GM18498 (cell line): Measurements from ENCODE around the gene DCAF11.

Experiments used
- ATAC-seq: cut with Tn5 transposase; IDR thresholded peaks from one replicate; pipeline ENCODE4 v1.9.1; 2021; ENCODE audit warnings: mild to moderate bottlenecking, moderate library complexity; ENCODE audit not compliant: unreplicated experiment

Gene DCAF11

DNA sequence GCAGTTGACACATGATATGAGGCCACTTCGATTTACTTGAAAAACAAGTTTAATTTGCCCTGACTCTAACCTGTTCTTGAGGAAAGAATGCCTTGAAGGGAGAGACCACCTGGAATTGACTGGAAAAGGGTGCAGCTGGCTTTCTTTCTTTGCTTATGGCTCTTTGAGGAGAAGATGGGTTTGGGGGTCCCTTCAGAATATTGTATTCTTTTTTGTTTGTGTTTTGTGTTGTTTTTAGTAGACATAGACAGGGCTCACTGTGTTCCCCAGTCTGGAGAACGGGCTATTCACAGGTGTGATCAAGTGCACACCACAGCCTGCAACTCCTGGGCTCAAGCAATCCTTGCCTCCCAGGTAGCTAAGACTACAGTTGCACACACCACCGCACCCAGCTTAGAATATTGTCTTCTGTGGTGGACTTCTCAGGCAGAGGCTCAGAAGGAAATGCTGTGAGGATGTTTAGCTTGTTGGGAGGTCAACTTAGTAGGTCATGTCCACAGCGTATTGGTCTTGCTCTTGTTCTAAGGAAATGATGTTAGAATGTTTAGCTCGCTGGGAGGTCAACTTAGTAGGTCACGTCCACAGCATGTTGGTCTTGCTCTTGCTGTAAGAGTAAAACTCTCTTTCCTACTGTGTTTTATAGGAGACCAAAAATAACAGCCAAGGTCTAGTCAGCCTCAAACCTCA, 1.7 kb downstream of the DCAF11 start:
- no peak for ATAC-seq

- ATAC-seq: no peak
These were observed 2.6 kb downstream of the DCAF11 start for GRCh38 chr14:24117179-24117578.

DNA sequence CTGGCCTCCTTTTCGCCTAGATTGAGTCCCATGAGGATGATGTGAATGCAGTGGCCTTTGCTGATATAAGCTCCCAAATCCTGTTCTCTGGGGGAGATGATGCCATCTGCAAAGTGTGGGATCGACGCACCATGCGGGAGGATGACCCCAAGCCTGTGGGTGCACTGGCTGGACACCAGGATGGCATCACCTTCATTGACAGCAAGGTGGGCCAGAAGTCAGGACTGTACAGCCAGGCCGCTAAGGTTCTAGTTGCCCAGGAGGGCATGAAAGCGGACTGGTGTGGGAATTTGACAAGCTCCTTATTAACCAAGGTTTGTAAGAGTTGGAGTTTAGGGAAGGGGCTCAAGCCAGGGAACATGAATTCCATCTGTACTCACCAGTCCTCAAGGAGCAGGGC, 5.1 kb downstream of the DCAF11 start:
- ATAC-seq: no peak

DNA sequence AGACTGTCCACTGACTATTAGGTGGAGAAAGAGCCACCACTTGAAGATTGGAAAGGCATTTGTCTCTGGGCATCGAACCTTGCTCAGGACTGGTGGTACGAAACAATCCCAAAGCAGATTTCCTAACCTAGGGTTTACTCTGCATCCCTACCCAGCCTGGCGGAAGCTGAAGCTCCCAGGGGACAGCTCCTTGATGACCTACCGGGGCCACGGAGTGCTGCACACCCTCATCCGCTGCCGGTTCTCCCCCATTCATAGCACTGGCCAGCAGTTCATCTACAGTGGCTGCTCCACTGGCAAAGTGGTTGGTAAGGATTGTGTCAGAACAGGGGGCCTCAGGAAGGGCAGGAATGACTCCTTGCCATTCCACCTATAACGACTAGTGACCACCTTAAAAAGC, 6.6 kb downstream of the DCAF11 start:
- no peak for ATAC-seq

DNA sequence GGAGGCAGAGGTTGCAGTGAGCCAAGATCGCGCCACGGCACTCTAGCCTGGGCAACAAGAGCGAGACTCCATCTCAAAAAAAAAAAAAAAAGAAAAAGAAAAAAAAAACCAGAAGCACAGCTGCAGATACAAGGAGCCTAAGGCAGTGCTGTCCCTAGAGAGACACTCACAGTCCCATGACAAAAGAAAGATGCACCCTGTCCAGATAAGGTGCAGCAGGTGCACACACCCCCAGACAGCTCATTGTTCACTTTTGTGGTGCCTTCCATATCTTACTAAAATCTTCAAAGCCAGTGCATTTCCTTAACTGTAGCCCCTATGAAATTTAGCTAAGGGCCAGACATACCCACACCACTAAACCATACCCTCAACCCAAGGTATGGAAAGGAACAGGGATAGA, 7.8 kb downstream of the DCAF11 start:
- no peak for ATAC-seq

- ATAC-seq: no peak
These were observed 8.3 kb downstream of the DCAF11 start for GRCh38 chr14:24122898-24123297.

- ATAC-seq: no peak
These were observed 9.1 kb downstream of the DCAF11 start for GRCh38 chr14:24123424-24124417.

DNA sequence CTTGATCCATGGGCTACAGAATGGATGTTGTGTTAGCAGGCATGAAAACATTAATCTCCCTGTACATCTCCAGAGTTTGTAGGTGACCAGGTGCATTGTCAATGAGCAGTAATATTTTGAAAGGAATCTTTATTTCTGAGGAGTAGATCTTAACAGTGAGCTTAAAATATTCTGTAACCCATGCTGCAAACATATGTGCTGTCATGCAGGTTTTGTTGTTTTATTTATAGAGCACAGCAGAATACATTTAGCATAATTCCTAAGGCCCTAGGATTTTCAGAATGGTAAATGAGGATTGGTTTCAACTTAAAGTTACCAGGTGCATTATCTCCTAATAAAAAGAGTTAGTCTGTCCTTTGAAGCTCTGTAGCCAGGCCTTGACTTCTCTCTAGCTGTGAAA, 12.4 kb downstream of the DCAF11 start:
- ATAC-seq: no peak

- no peak for ATAC-seq
These were observed 13.1 kb downstream of the DCAF11 start for GRCh38 chr14:24127673-24128072.

DNA sequence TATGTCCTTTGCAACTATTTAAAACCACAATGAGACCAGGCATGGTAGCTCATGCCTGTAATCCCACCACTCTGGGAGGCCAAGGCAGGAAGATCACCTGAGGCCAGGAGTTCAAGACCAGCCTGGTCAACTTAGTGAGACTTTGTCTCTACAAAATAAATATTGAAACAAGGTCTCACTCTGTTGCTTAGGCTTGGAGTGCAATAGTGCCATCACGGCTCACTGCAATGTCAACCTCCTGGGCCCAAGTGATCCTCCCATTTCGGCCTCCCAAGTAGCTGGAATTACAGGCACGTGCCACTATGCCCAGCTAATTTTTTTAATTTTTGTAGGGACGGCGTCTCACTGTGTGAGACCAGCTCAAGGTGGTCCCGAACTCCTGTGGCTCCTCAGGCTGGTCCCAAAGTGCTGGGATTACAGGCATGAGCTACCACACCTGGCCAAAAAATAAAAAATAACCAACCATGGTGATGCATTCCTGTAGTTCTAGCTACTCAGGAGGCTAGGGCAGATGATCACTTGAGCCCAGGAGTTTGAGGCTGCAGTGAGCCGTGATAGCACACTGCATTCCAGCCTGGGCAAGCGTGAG, 14.9 kb downstream of the DCAF11 start:
- ATAC-seq: no peak

DNA sequence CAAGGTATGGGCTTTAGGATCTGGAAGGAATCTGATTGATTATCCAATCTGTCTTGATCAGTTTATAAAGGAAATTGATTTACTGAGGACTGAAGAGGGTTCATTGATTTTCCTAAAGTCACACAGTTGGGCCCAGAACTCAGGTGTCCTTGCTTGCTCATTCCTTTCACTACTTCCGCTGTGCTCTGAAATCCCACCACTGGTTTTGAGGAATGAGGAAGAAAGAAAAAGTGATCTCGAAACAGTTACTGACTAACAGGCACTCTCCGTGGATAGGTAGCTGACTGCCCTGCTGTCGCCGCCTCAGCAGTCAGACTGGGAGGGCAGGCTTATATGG, 15.8 kb downstream of the DCAF11 start, which contains the start of gene FITM1:
Gene FITM1 (plus strand): TSS at position 280 of the 337 bp plus-strand sequence. CDS start 905 bp downstream, outside the sequence.
- ATAC-seq: no peak

GRCh38 chr14:24130717-24131548, 16.4 kb downstream of the DCAF11 start:
- no peak for ATAC-seq

DNA sequence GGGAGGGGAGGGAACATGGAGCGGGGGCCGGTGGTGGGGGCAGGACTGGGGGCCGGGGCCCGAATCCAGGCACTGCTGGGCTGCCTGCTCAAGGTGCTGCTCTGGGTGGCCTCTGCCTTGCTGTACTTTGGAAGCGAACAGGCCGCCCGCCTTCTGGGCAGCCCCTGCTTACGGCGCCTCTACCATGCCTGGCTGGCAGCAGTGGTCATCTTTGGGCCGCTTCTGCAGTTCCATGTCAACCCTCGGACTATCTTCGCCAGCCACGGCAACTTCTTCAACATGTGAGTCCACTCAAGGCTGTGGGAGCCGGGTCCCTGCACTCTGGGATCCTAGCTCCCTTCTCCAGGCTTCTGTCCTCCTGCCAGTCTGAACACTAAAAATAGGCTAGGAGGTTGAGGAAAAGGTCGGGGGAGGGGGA, 17.0 kb downstream of the DCAF11 start:
- no peak for ATAC-seq

DNA sequence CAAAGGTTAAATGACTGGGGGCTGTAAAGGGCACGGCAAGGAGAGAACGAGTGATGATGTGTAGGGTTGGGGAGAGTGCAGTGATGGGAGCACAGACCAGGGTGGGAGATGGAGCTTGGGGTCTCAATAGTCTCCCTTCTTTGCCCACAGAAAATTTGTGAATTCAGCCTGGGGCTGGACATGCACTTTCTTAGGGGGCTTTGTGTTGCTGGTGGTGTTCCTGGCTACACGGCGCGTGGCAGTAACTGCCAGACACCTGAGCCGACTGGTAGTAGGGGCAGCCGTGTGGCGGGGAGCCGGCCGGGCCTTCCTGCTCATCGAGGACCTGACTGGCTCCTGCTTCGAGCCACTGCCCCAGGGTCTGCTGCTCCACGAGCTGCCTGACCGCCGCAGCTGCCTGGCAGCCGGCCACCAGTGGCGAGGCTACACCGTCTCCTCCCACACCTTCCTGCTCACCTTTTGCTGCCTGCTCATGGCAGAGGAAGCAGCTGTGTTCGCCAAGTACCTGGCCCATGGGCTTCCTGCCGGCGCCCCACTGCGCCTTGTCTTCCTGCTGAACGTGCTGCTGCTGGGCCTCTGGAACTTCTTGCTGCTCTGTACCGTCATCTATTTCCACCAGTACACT, 17.6 kb downstream of the DCAF11 start:
- ATAC-seq: no peak

DNA sequence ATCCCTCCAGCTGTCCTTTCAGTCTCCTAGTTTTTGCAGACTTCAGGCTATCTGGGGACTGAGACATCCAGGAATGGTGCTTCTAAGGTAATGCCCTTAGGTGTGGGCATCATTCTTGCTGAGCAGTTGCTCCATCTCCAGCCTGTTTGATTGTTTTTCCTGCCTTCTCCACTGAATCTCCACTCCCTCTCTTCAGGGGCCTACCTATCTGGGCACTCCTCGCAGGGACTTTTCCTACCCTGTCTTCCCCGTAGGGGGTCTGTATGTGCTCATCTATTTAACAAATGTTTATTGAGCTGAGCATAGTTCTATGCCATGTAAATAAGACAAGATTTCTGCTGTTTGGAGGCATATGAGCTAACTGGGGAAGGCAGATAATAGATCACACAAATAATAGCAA, 18.4 kb downstream of the DCAF11 start:
- ATAC-seq: no peak

- ATAC-seq: no peak
These were observed 19.2 kb downstream of the DCAF11 start for GRCh38 chr14:24133735-24134134.

DNA sequence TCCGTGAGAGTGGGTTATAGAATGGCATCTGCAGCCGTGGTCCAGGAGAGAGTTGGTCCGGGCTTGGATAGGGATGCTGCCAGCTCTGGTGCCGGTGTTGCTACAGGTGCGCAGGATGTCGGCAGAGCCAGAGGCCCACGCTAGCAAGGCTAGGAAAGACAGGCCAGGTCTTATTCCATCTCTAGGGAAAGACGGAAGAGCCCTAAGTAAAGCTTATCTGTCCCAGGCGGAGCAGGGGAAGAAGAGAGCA, 20.9 kb downstream of the DCAF11 start:
- peak; percentile 10 for ATAC-seq

- peak; percentile 90 for ATAC-seq
These were observed 21.5 kb downstream of the DCAF11 start, which contains the start of gene PSME1 for GRCh38 chr14:24135834-24136683. TSS of gene PSME1 (plus strand) at chr14:24136194. CDS start at chr14:24136263, 69 bp downstream.

- no peak for ATAC-seq
These were observed 22.3 kb downstream of the DCAF11 start for GRCh38 chr14:24136684-24137528.
